NB4 (cell line): Measurements from ENCODE around the gene GATAD2B.

Experiments
- DNase-seq: peaks from one replicate; pipeline ENCODE4 v3.0.0; 2010; ENCODE audit warnings: low read depth
- H3K4me3 ChIP-seq: one replicate; pipeline ENCODE4 v1.5.1; 2011; ENCODE audit warnings: mild to moderate bottlenecking, low read depth, low read length, moderate library complexity
- CTCF ChIP-seq: IDR thresholded peaks from one replicate; pipeline ENCODE4 v1.5.1; 2012; ENCODE audit warnings: low read depth, low read length
- MAX ChIP-seq: IDR thresholded peaks from 2 replicates; pipeline ENCODE4 v1.6.1; 2011; ENCODE audit warnings: low read depth, low read length
- MYC ChIP-seq: IDR thresholded peaks from 2 replicates; pipeline ENCODE4 v1.6.1; 2011; ENCODE audit warnings: low read depth, low read length
- POLR2A ChIP-seq: IDR thresholded peaks from 2 replicates; pipeline ENCODE4 v1.6.1; 2011; ENCODE audit warnings: mild to moderate bottlenecking; ENCODE audit not compliant: insufficient read length; ENCODE audit errors: extremely low read depth

The GATAD2B gene

GRCh38 chr1:153928245-153928644 is 5.5 kb upstream of the GATAD2B start:
- DNase-seq: no peak
- H3K4me3 ChIP-seq: no peak overlapping the region
- TF ChIP-seq POLR2A: no peak
- no peak for TF ChIP-seq CTCF
- no peak for TF ChIP-seq MYC
- no peak for TF ChIP-seq MAX

- DNase-seq: no peak
- TF ChIP-seq CTCF (no peak), MAX (no peak), MYC (no peak), POLR2A (no peak)
- H3K4me3 ChIP-seq: no peak overlapping the region
Measured at GRCh38 chr1:153926405-153926804, 3.6 kb upstream of the GATAD2B start.

GRCh38 chr1:153922076-153922971 is 448 bp downstream of the GATAD2B start:
- DNase-seq: peak; percentile 83

GRCh38 chr1:153921803-153922075 is 1.0 kb downstream of the GATAD2B start:
- peak overlapping the region; percentile 89 for H3K4me3 ChIP-seq
- no peak for DNase-seq
- TF ChIP-seq MYC (no peak), POLR2A (no peak), CTCF (no peak), MAX (no peak)

More at GRCh38 chr1:153922076-153922971, 448 bp downstream of the GATAD2B start:
- H3K4me3 ChIP-seq: peak overlapping the region; percentile 89
- TF ChIP-seq MYC (peak; percentile 36), CTCF (peak; percentile 11), POLR2A (no peak), MAX (peak; percentile 27; the same call in 1 of the 2 replicates)

GRCh38 chr1:153921080-153921802 is 1.5 kb downstream of the GATAD2B start:
- H3K4me3 ChIP-seq: peak overlapping the region; percentile 89
- DNase-seq: no peak
- TF ChIP-seq MYC (no peak), CTCF (no peak), POLR2A (no peak), MAX (no peak)
